Prostate gland (tissue), 2 donors: Measurements from ENCODE around the gene FRMD4A. TPM values are rescaled to one million over a fixed set of nuclear protein-coding genes. Genes with fewer than 3 reads are reported as not detected.

Experiments used
- DNase-seq: peaks from one replicate; pipeline ENCODE4 v3.0.0-alpha.2; 2019; ENCODE audit warnings: low spot score
- H3K27ac ChIP-seq, 2 donors: fragments of 200-600 bp; sonication (generic); 2 replicates each; pipeline ENCODE4 v1.5.1; 2017 to 2019
- H3K27me3 ChIP-seq: fragments of 200-600 bp; sonication (generic); replicated peaks from 2 replicates; pipeline ENCODE4 v1.5.1; 2019; ENCODE audit not compliant: insufficient read depth
- H3K36me3 ChIP-seq, 2 donors: fragments of 200-600 bp; sonication (generic); 1 replicate in 1 of 2; 2 replicates in 1 of 2; pipeline versions ENCODE4 v1.5.1 to v1.8.1; 2017 to 2019
- H3K4me1 ChIP-seq: fragments of 200-600 bp; sonication (generic); replicated peaks from 2 replicates; pipeline ENCODE4 v1.5.1; 2019
- H3K4me3 ChIP-seq, 2 donors: fragments of 200-600 bp; sonication (generic); 2 replicates each; pipeline ENCODE4 v1.5.1; 2017 to 2019
- H3K9me3 ChIP-seq: fragments of 200-600 bp; sonication (generic); 2 replicates; pipeline ENCODE4 v1.5.1; 2017
- POLR2A ChIP-seq: fragments of 450-650 bp; IDR thresholded peaks from one replicate; pipeline ENCODE4 v1.6.1; 2016; ENCODE audit warnings: antibody characterized with exemption, mild to moderate bottlenecking
- POLR2AphosphoS5 ChIP-seq: sonication (generic); formaldehyde crosslinking; IDR thresholded peaks from one replicate; pipeline ENCODE4 v1.6.1; 2017; ENCODE audit warnings: antibody characterized with exemption
- WGBS: methylation state at CpG from one replicate; pipeline ENCODE4 v1.1.5; 2018; 5-methylcytosine and 5-hydroxymethylcytosine counted together
- intact Hi-C: fragments of 100-400 bp; cut with DNase I; formaldehyde crosslinking; loops from one replicate; pipeline ENCODE4 v1.14.2; 2022
- total RNA-seq, 2 donors: library from RNA; depleted of rRNA; stranded (reverse); fragments of >200 nt; gene quantifications; one replicate each; pipeline ENCODE4 v1.1.0, GENCODE V29; 2016
- TF ChIP-seq, protein P1 (sequence below), 4 experiments: fragments of 200-600 bp in 2 of 4; fragments of 450-650 bp in 2 of 4; sonication (generic) in 2 of 4; IDR thresholded peaks; 1 replicate in 3 of 4; 2 replicates in 1 of 4; pipeline ENCODE4 v1.5.1; 2016 to 2019; ENCODE audit warnings: antibody characterized with exemption in 4 of 4, mild to moderate bottlenecking in 2 of 4, moderate library complexity in 2 of 4

The FRMD4A gene
- total RNA-seq, 2 donors from 2014 or later = 38.0 to 53.2 TPM

DNA sequence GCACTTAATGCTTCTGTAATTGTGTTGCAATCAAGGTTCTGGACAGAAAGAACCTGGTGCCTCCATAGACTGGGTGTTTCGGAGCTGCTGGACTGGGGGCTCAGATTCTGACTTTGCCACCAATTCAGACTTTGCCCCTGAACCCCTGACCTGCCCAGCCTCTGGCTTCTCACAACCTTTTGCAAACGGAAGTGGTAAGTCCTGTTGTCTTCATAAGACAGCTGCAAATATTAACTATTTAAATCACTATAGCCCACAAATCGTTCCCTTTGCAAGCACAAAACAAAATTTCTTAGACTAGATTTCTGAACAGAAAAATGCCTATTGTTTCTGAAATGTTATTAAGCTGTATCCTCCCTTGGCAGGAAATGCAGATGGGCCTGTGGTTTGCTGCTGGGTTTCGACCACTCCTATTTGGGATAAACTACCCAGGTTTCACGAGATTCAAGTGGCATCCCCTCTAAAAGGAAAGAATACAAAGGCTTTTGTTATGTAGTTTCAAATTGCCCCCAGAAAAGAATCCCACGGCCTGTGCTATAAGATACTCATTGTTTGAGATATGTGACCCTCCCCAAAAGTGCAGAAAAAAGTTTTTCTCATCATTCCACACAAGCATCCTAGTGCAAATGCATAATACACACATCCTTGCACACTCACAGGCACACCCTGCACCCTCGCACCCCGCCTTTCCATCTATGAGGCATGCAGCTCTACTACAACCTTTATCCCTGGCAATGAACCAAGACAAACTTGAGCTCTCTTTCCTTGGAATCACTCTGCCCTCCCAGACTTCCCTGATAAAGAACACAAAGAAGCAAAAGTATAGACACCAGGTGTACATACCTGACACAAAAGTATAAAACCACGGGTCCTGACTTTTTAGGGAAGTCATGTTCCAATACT, 534.8 kb downstream of the FRMD4A start:
- Histone ChIP-seq H3K4me1 (no peaks in the 10 kb centered on the region), H3K9me3 (no peaks in the 10 kb centered on the region), H3K4me3 (no peak overlapping the region), H3K27ac (no peak overlapping the region), H3K27me3 (no peaks in the 10 kb centered on the region), H3K36me3 (no peaks in the 10 kb centered on the region)
- no peak for DNase-seq
- WGBS = 60% methylated on average over 9 of the region's 9 CpGs
- intact Hi-C loops = no loop called here
- no peak for TF ChIP-seq POLR2A
- TF ChIP-seq POLR2AphosphoS5 = no peak
- TF ChIP-seq, protein P1, sequence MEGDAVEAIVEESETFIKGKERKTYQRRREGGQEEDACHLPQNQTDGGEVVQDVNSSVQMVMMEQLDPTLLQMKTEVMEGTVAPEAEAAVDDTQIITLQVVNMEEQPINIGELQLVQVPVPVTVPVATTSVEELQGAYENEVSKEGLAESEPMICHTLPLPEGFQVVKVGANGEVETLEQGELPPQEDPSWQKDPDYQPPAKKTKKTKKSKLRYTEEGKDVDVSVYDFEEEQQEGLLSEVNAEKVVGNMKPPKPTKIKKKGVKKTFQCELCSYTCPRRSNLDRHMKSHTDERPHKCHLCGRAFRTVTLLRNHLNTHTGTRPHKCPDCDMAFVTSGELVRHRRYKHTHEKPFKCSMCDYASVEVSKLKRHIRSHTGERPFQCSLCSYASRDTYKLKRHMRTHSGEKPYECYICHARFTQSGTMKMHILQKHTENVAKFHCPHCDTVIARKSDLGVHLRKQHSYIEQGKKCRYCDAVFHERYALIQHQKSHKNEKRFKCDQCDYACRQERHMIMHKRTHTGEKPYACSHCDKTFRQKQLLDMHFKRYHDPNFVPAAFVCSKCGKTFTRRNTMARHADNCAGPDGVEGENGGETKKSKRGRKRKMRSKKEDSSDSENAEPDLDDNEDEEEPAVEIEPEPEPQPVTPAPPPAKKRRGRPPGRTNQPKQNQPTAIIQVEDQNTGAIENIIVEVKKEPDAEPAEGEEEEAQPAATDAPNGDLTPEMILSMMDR (IDR thresholded peaks at IDR 0.05) = no peak

DNA sequence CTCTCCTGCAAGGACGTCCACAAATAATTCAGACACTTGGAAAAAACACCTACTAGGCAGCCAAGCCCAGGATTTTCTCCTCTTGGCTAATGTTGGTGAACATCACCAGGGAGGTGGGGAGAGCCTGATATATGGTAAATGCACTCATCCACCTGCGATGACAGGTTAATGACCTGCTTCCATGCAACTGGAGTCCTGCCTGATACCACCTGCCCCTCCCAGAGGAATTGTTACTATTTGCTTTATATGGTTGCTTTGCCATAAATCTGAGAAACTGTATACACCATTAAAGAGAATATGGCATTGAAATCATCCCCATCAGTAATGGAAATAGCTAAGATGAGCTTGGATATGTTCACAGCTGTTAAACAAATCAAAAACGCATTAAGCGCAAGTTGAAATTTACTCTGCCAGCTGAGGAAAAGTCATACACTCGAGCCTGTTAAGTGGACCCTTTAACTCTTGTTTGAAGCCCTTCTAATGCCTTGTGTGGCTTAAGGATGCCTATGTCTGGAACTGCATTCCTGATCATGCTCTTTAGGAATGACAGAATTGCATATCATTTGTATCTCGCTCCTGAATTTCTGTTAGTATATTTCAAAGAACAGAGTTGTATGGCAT, 535.6 kb downstream of the FRMD4A start:
- 73% methylated on average over 6 of the region's 6 CpGs for WGBS

DNA sequence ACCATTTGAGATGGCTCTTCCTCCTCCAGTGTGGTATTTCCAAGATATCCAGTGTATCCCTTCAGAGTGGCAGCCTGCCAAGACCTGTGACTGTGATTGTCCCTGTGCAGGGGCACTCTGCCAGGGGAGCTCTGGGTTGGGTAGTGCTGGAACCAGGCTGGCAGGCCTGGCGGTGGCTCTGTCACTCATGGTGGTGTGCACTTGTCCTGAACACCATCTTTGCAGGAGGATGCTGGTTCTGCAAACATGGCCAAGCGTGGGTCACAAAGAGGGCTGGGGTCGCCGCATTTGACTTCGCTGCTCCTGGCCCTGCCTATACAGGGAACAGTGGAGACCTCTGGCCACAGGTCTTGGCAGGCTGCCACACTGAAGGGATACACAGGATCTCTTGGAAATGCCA, 538.7 kb downstream of the FRMD4A start:
- H3K9me3 ChIP-seq = no peaks in the 10 kb centered on the region
- DNase-seq = peak; percentile 52
- intact Hi-C loops = loop anchor here (5.0 kb wide), 1 partner anchor 100 kb away; no protein-coding TSS in a partner anchor
- no peaks in the 10 kb centered on the region for H3K36me3 ChIP-seq
- no peak overlapping the region for H3K27ac ChIP-seq
- H3K27me3 ChIP-seq = no peaks in the 10 kb centered on the region
- WGBS = 92% methylated on average over 5 of the region's 5 CpGs
- H3K4me3 ChIP-seq = no peak overlapping the region
- no peaks in the 10 kb centered on the region for H3K4me1 ChIP-seq
- TF ChIP-seq, protein P1 (IDR thresholded peaks at IDR 0.05) = no peak
- TF ChIP-seq POLR2A (no peak), POLR2AphosphoS5 (no peak)

More for the DNA sequence above, 535.6 kb downstream of the FRMD4A start:
- Histone ChIP-seq H3K27ac (no peak overlapping the region), H3K4me3 (no peak overlapping the region), H3K36me3 (no peaks in the 10 kb centered on the region), H3K27me3 (no peaks in the 10 kb centered on the region), H3K9me3 (no peaks in the 10 kb centered on the region), H3K4me1 (no peaks in the 10 kb centered on the region)
- TF ChIP-seq POLR2A = no peak
- TF ChIP-seq, protein P1 (IDR thresholded peaks at IDR 0.05) = no peak
- no peak for TF ChIP-seq POLR2AphosphoS5
- intact Hi-C loops = loop anchor here (5.0 kb wide), 1 partner anchor 97 kb away; no protein-coding TSS in a partner anchor
- no peak for DNase-seq

DNA sequence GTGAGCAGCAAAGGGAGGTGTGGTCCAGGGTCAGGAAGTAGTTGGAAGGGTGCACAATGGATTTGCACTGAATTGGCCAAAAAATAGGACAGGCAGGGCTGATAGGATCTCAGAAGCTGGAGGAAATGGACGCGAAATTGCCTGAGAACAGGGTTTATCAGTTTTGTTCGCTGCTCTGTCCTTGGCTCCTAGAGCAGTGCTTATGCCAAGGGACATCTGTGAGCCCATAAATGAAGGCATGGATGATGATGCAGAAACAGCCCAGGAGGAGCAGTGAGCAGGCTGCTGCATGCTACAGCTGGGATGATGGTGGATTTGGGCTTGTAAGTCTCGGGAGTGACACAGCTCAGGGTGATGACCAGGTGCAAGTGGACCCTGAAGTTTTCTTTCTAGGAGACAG, 539.2 kb downstream of the FRMD4A start:
- intact Hi-C loops = loop anchor here (5.0 kb wide), 1 partner anchor 101 kb away; no protein-coding TSS in a partner anchor

More for the DNA sequence above, 539.2 kb downstream of the FRMD4A start:
- WGBS = 43% methylated on average over 4 of the region's 4 CpGs
- H3K36me3 ChIP-seq = no peaks in the 10 kb centered on the region
- no peak overlapping the region for H3K27ac ChIP-seq
- no peak overlapping the region for H3K4me3 ChIP-seq
- TF ChIP-seq, protein P1 (IDR thresholded peaks at IDR 0.05) = no peak
- TF ChIP-seq POLR2AphosphoS5 = no peak
- TF ChIP-seq POLR2A = no peak
- H3K27me3 ChIP-seq = no peaks in the 10 kb centered on the region
- no peaks in the 10 kb centered on the region for H3K4me1 ChIP-seq
- no peak for DNase-seq
- H3K9me3 ChIP-seq = no peaks in the 10 kb centered on the region
